Raji (cell line): ENCODE measurements around the gene VAPA.

Source experiments
- POLR2A ChIP-seq: IDR thresholded peaks from 2 replicates; pipeline ENCODE4 v1.6.1; 2011; ENCODE audit warnings: low read depth, low read length, control low read depth; ENCODE audit not compliant: insufficient read depth

Gene VAPA

GRCh38 chr18:9922592-9923311 is 8.9 kb downstream of the VAPA start:
- TF ChIP-seq POLR2A = no peak

GRCh38 chr18:9924371-9924943 is 10.6 kb downstream of the VAPA start:
- no peak for TF ChIP-seq POLR2A

- TF ChIP-seq POLR2A = no peak
These were observed 11.6 kb downstream of the VAPA start for GRCh38 chr18:9925369-9925768.

GRCh38 chr18:9925795-9926194 is 12.0 kb downstream of the VAPA start:
- TF ChIP-seq POLR2A = no peak

GRCh38 chr18:9926223-9926894 is 12.5 kb downstream of the VAPA start:
- no peak for TF ChIP-seq POLR2A

GRCh38 chr18:9926977-9927376 is 13.2 kb downstream of the VAPA start:
- TF ChIP-seq POLR2A = no peak

- no peak for TF ChIP-seq POLR2A
These were observed 13.7 kb downstream of the VAPA start for GRCh38 chr18:9927392-9928063.

- TF ChIP-seq POLR2A = no peak
These were observed 14.9 kb downstream of the VAPA start for GRCh38 chr18:9928646-9929259.

GRCh38 chr18:9930299-9930884 is 16.6 kb downstream of the VAPA start:
- TF ChIP-seq POLR2A = no peak

GRCh38 chr18:9931146-9931545 is 17.3 kb downstream of the VAPA start:
- TF ChIP-seq POLR2A = no peak

- TF ChIP-seq POLR2A = no peak
These were observed 17.9 kb downstream of the VAPA start for GRCh38 chr18:9931678-9932077.

- no peak for TF ChIP-seq POLR2A
These were observed 20.0 kb downstream of the VAPA start for GRCh38 chr18:9933865-9934264.

- no peak for TF ChIP-seq POLR2A
These were observed 20.5 kb downstream of the VAPA start for GRCh38 chr18:9934274-9934673.

GRCh38 chr18:9941103-9941502 is 27.3 kb downstream of the VAPA start:
- no peak for TF ChIP-seq POLR2A

- TF ChIP-seq POLR2A = no peak
These were observed 27.8 kb downstream of the VAPA start for GRCh38 chr18:9941660-9942059.
